ENCODE results near the gene GJA3. TPM values are rescaled to one million over a fixed set of nuclear protein-coding genes. Genes with fewer than 3 reads are reported as not detected.

Gene GJA3
- total RNA-seq, 4 donors from 2014 or later = 0.14 TPM; not detected in 3

GRCh38 chr13:20118268-20119140, 42.3 kb downstream of the GJA3 start:
- Histone ChIP-seq H3K9me3 (no peaks in the 10 kb centered on the region), H3K4me1 (peaks cover 0 to 28% (median 22%) of the 10 kb centered on the region in 4 donors), H3K36me3 (no peaks in the 10 kb centered on the region), H3K4me3 (peak overlapping the region; percentile 18 to 75 (median 49)), H3K27ac (peak overlapping the region; percentile 82 to 94 (median 90)), H3K27me3 (no peaks in the 10 kb centered on the region)
- 20% methylated on average over 26 of the region's 55 CpGs; no CpG with 5 or more reads in 1 of the 2 donors for WGBS, 2 donors (ENCODE audit: low coverage in 1 of 2)
- in situ Hi-C loops (cut with MboI; ENCODE audit: low pct_ligation_motif_present in 1 of 4, low pct_unique_long_range_greater_than_20kb in 1 of 4, low sequenced_read_pairs in 3 of 4) (no loop called here), intact Hi-C loops (cut with DNase I; ENCODE audit: low total_unique reads) (no loop called here)
- TF ChIP-seq POLR2AphosphoS5 (IDR thresholded peaks at IDR 0.05) (no peak), EP300 (IDR thresholded peaks at IDR 0.05; ENCODE audit: low read depth) (no peak), POLR2A (IDR thresholded peaks at IDR 0.05) (no peak), CTCF (IDR thresholded peaks at IDR 0.05) (peak in 2 of 5 experiments; percentile 5 to 20)
- peak; percentile 76 for DNase-seq

GRCh38 chr13:20116213-20116612, 44.6 kb downstream of the GJA3 start:
- no peaks in the 10 kb centered on the region for H3K27me3 ChIP-seq
- H3K27ac ChIP-seq = no peak overlapping the region
- in situ Hi-C loops (cut with MboI; ENCODE audit: low pct_ligation_motif_present in 1 of 4, low pct_unique_long_range_greater_than_20kb in 1 of 4, low sequenced_read_pairs in 3 of 4) = no loop called here
- intact Hi-C loops (cut with DNase I; ENCODE audit: low total_unique reads) = no loop called here
- H3K4me1 ChIP-seq = peaks cover 0 to 22% (median 17%) of the 10 kb centered on the region in 4 donors
- DNase-seq = no peak
- H3K4me3 ChIP-seq = no peak overlapping the region
- H3K36me3 ChIP-seq = no peaks in the 10 kb centered on the region
- no peaks in the 10 kb centered on the region for H3K9me3 ChIP-seq
- 91 to 100% methylated on average over 2 to 6 of the region's 6 CpGs for WGBS, 2 donors (ENCODE audit: low coverage in 1 of 2)
- TF ChIP-seq EP300 (IDR thresholded peaks at IDR 0.05; ENCODE audit: low read depth) (no peak), POLR2AphosphoS5 (IDR thresholded peaks at IDR 0.05) (no peak), CTCF (IDR thresholded peaks at IDR 0.05) (no peak), POLR2A (IDR thresholded peaks at IDR 0.05) (no peak)

GRCh38 chr13:20114066-20114610, 46.7 kb downstream of the GJA3 start:
- TF ChIP-seq CTCF (IDR thresholded peaks at IDR 0.05) (no peak), POLR2AphosphoS5 (IDR thresholded peaks at IDR 0.05) (no peak), EP300 (IDR thresholded peaks at IDR 0.05; ENCODE audit: low read depth) (no peak), POLR2A (IDR thresholded peaks at IDR 0.05) (no peak)
- WGBS, 2 donors (ENCODE audit: low coverage in 1 of 2) = 83 to 90% methylated on average over 3 to 10 of the region's 10 CpGs
- no peak overlapping the region for H3K4me3 ChIP-seq
- in situ Hi-C loops (cut with MboI; ENCODE audit: low pct_ligation_motif_present in 1 of 4, low pct_unique_long_range_greater_than_20kb in 1 of 4, low sequenced_read_pairs in 3 of 4) (no loop called here), intact Hi-C loops (cut with DNase I; ENCODE audit: low total_unique reads) (no loop called here)
- H3K27me3 ChIP-seq = no peaks in the 10 kb centered on the region
- no peaks in the 10 kb centered on the region for H3K9me3 ChIP-seq
- no peaks in the 10 kb centered on the region for H3K36me3 ChIP-seq
- no peak overlapping the region for H3K27ac ChIP-seq
- peaks cover 0 to 9% (median 4%) of the 10 kb centered on the region in 4 donors for H3K4me1 ChIP-seq
- DNase-seq = no peak

- in situ Hi-C loops (cut with MboI; ENCODE audit: low pct_ligation_motif_present in 1 of 4, low pct_unique_long_range_greater_than_20kb in 1 of 4, low sequenced_read_pairs in 3 of 4) (no loop called here), intact Hi-C loops (cut with DNase I; ENCODE audit: low total_unique reads) (no loop called here)
- Histone ChIP-seq H3K36me3 (no peaks in the 10 kb centered on the region), H3K27ac (no peak overlapping the region), H3K27me3 (peaks cover 14% of the 10 kb centered on the region), H3K4me1 (no peaks in the 10 kb centered on the region), H3K9me3 (no peaks in the 10 kb centered on the region), H3K4me3 (no peak overlapping the region)
- DNase-seq = no peak
- TF ChIP-seq POLR2A (IDR thresholded peaks at IDR 0.05) (no peak), EP300 (IDR thresholded peaks at IDR 0.05; ENCODE audit: low read depth) (no peak), CTCF (IDR thresholded peaks at IDR 0.05) (no peak), POLR2AphosphoS5 (IDR thresholded peaks at IDR 0.05) (no peak)
- WGBS, 2 donors (ENCODE audit: low coverage in 1 of 2) = 56 to 87% methylated on average over 1 to 2 of the region's 2 CpGs
These were observed 51.8 kb downstream of the GJA3 start for GRCh38 chr13:20109037-20109436.

All from transverse colon (tissue), 4 donors.